SIG-M5 treated with dmso at 0.1 percent for 504 hours (cell line): ENCODE measurements around the gene MRPL4.

Experiments
- DNase-seq: peaks from one replicate; lab custom pipeline; 2025; ENCODE audit not compliant: unreplicated experiment; lab: John Stamatoyannopoulos, UW

Gene MRPL4

DNA sequence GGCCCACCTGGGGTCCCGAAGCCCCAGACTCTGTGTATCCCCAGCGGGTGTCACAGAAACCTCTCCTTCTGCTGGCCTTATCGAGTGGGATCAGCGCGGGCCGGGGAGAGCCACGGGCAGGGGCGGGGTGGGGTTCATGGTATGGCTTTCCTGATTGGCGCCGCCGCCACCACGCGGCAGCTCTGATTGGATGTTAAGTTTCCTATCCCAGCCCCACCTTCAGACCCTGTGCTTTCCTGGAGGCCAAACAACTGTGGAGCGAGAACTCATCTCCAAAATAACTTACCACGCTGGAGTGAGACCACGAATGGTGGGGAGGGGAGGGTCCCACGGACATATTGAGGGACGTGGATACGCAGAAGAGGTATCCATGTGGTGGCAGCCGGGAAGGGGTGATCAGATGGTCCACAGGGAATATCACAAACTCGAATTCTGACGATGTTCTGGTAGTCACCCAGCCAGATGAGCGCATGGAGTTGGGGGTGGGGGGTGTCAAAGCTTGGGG is 36.7 kb downstream of the MRPL4 start:
- peak; percentile 26 for DNase-seq

DNA sequence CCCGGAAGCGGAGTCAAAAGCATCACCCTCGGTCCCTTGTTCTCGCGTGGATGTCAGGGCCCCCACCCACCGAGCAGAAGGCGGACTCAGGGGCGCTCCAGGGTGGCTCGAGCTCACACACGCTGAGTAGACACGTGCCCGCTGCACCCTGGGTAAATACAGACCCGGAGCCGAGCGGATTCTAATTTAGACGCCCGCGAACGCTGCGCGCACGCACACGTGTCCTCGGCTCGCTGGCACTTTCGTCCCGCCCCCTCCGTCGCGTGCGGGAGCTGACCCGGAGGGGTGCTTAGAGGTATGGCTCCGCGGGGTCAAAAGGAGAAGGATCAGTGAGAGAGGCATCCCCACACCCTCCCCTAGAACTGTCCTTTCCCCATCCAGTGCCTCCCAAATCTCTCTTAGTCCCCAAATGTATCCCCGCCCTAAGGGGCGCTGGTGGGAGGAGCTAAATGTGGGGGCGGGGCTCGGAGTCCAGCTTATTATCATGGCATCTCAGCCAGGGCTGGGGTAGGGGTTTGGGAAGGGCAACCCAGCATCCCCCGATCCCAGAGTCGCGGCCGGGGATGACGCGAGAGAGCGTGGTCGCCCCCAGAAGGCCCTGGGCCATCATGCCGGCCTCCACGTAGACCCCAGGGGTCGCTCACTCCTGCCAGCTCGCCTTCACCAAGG is 37.3 kb downstream of the MRPL4 start:
- DNase-seq, result peak; percentile 37

GRCh38 chr19:10289836-10290356 is 37.9 kb downstream of the MRPL4 start, which contains the start of gene ICAM5:
TSS of gene ICAM5 (plus strand) at chr19:10289952. CDS start at chr19:10290044, 92 bp downstream.
- DNase-seq, result no peak

- DNase-seq, result no peak
Observed at GRCh38 chr19:10290357-10290875, 38.4 kb downstream of the MRPL4 start.

DNA sequence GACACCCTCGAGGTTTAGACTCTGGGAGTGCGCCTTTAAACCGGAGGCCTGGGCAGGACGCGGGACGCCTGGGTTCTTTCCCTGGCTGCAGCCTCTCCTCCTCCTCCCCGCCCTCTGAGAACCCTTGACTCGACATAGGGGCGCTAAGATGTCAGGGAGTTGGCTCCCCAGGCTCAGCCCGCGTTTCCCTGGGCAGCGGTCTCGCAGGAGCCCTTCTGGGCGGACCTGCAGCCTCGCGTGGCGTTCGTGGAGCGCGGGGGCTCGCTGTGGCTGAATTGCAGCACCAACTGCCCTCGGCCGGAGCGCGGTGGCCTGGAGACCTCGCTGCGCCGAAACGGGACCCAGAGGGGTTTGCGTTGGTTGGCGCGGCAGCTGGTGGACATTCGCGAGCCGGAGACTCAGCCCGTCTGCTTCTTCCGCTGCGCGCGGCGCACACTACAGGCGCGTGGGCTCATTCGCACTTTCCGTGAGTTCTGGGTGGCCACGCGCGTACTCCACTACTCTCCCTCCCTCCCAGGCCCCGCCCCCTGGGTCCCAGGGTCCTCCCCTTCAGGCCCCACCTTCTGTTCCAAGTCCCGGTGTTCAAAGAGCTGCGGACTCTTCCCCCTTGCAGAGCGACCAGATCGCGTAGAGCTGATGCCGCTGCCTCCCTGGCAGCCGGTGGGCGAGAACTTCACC is 39.0 kb downstream of the MRPL4 start:
- no peak for DNase-seq

GRCh38 chr19:10291554-10292205 is 39.7 kb downstream of the MRPL4 start:
- DNase-seq, result no peak

GRCh38 chr19:10292206-10292788 is 40.3 kb downstream of the MRPL4 start:
- peak; percentile 23 for DNase-seq

DNA sequence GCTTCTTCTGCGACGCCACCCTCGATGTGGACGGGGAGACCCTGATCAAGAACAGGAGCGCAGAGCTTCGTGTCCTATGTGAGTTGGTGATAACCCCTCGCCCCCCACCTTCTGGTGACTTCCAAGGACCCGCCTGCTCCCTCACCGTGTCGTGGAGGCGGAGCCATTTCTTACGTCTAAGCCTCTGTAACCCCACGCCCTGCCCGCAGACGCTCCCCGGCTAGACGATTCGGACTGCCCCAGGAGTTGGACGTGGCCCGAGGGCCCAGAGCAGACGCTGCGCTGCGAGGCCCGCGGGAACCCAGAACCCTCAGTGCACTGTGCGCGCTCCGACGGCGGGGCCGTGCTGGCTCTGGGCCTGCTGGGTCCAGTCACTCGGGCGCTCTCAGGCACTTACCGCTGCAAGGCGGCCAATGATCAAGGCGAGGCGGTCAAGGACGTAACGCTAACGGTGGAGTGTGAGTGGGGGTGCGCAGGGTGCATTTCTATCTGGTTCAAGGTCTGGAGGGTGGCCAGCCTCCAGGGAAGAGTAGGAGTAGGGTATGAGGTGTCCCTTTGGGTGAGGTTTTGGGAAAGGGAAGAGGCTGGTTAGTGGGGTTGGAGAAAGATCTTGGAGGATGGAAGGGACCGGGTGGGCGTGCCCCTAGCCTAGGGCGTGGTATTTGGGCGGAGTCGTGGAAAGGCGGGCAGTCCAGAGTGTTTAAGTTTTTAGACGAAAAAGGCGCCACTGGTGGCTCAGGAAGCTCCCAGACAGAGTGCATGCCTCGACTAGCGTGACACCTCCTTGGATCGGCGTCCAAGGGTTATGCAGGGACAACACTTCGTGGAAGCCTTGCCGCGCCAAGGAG is 41.0 kb downstream of the MRPL4 start:
- no peak for DNase-seq

DNA sequence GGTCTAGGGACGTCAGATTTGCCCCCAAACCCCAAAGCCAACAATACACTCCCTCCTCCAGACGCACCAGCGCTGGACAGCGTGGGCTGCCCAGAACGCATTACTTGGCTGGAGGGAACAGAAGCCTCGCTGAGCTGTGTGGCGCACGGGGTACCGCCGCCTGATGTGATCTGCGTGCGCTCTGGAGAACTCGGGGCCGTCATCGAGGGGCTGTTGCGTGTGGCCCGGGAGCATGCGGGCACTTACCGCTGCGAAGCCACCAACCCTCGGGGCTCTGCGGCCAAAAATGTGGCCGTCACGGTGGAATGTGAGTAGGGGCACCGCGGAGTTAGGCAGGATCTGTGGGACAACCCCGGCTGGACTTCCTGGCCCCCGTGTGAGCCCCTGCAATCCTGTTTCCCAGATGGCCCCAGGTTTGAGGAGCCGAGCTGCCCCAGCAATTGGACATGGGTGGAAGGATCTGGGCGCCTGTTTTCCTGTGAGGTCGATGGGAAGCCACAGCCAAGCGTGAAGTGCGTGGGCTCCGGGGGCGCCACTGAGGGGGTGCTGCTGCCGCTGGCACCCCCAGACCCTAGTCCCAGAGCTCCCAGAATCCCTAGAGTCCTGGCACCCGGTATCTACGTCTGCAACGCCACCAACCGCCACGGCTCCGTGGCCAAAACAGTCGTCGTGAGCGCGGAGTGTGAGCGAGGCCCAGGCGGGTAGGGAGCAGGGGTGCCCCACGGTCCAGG is 41.8 kb downstream of the MRPL4 start:
- DNase-seq, result no peak

GRCh38 chr19:10294368-10294697 is 42.3 kb downstream of the MRPL4 start:
- no peak for DNase-seq

GRCh38 chr19:10295305-10295846 is 43.4 kb downstream of the MRPL4 start:
- no peak for DNase-seq

DNA sequence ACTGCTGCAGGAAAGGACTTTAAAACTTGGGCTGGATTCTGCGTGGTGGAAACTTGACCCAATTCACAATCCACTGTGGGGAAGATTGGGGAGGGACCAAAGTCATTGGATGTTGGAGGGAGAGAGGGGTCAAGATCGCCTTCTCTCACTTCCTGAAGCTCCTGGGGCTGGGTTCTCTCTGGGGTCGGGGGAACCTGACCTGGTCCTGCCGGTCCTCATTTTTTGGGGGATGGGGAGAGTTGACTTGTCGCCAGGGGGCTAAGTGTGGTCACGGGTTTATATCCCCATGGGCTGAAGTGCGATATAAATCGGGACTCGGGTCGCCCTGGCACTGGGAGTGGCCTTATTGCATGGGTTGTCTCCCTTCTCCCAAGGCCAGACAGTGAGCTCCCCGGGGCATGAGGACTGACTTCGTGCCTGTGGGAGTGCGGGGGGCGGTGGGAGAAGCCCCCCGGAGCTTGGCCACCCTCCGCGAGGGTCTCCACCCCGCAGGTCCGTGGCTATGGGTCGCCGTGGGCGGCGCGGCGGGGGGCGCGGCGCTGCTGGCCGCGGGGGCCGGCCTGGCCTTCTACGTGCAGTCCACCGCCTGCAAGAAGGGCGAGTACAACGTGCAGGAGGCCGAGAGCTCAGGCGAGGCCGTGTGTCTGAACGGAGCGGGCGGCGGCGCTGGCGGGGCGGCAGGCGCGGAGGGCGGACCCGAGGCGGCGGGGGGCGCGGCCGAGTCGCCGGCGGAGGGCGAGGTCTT is 44.0 kb downstream of the MRPL4 start:
- no peak for DNase-seq

GRCh38 chr19:10299545-10300458 is 47.8 kb downstream of the MRPL4 start:
- DNase-seq, result no peak

GRCh38 chr19:10305139-10305806 is 53.3 kb downstream of the MRPL4 start:
- peak; percentile 46 for DNase-seq

DNA sequence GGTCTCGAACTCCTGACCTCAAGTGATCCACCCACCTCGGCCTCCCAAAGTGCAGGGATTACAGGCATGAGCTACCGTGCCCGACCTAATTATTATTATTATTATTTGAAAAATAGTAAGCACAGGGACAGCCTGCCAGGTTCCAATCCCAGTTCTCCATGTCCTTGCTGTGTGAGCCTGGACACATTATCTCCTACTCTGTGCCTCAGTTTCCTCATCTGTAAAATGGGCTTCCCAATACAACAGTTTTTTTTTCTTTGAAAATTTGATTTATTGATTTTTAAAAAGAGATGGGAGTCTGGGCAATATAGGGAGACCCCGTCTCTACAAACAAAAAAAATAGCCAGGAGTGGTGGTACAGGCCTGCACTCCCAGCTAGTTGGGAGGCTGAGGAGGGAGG is 54.3 kb downstream of the MRPL4 start:
- no peak for DNase-seq

- DNase-seq, result no peak
Observed at GRCh38 chr19:10309423-10309822, 57.4 kb downstream of the MRPL4 start, which contains the start of gene ZGLP1. TSS of gene ZGLP1 (minus strand) at chr19:10309815.
